ENCODE data around the gene INHBB. TPM values are rescaled to one million over a fixed set of nuclear protein-coding genes. Genes with fewer than 3 reads are reported as not detected.
A peak's percentile ranks its signal among the peaks of the same experiment; 100 is the strongest.

INHBB gene
- total and polyA plus RNA-seq, 2 experiments from 2014 or later = 2.7 to 6.6 TPM

- no peaks in the 10 kb centered on the region for H3K79me2 ChIP-seq
- no peaks in the 10 kb centered on the region for H4K20me1 ChIP-seq (ENCODE audit: insufficient read depth, poor library complexity, severe bottlenecking)
- H3K36me3 ChIP-seq (replicated peaks; ENCODE audit: insufficient read depth, low read depth) = no peaks in the 10 kb centered on the region
- H3K27ac ChIP-seq = no peak overlapping the region
- DNase-seq (ENCODE audit: low spot score) = no peak
- no peaks in the 10 kb centered on the region for H3K9me3 ChIP-seq (ENCODE audit: low read depth)
- no peak overlapping the region for H3K4me2 ChIP-seq
- no peak overlapping the region for H2AFZ ChIP-seq
- H3K27me3 ChIP-seq = no peaks in the 10 kb centered on the region
- WGBS (ENCODE audit: low lambda C conversion rate, missing lambda C conversion rate) = 93% methylated on average over 6 of the region's 6 CpGs
- H3K4me3 ChIP-seq = no peak overlapping the region
- H3K4me1 ChIP-seq (ENCODE audit: insufficient read depth) = no peaks in the 10 kb centered on the region
- no peaks in the 10 kb centered on the region for H3K9me2 ChIP-seq (replicated peaks; ENCODE audit: insufficient read depth)
- TF ChIP-seq EZH2phosphoT487 (IDR thresholded peaks at IDR 0.05; ENCODE audit: low read depth, severe bottlenecking, unreplicated experiment) (no peak), CTCF (IDR thresholded peaks at IDR 0.05; ENCODE audit: poor library complexity) (no peak), EZH2 (IDR thresholded peaks at IDR 0.05; ENCODE audit: borderline replicate concordance) (no peak)
These were observed 42.8 kb upstream of the INHBB start for GRCh38 chr2:120303177-120303576.

- no peaks in the 10 kb centered on the region for H3K4me1 ChIP-seq (ENCODE audit: insufficient read depth)
- no peaks in the 10 kb centered on the region for H3K27me3 ChIP-seq
- no peak overlapping the region for H3K4me2 ChIP-seq
- no peak overlapping the region for H3K4me3 ChIP-seq
- no peaks in the 10 kb centered on the region for H4K20me1 ChIP-seq (ENCODE audit: insufficient read depth, poor library complexity, severe bottlenecking)
- no peaks in the 10 kb centered on the region for H3K9me3 ChIP-seq (ENCODE audit: low read depth)
- H3K79me2 ChIP-seq = no peaks in the 10 kb centered on the region
- H3K9me2 ChIP-seq (replicated peaks; ENCODE audit: insufficient read depth) = no peaks in the 10 kb centered on the region
- TF ChIP-seq EZH2phosphoT487 (IDR thresholded peaks at IDR 0.05; ENCODE audit: low read depth, severe bottlenecking, unreplicated experiment) (no peak), EZH2 (IDR thresholded peaks at IDR 0.05; ENCODE audit: borderline replicate concordance) (no peak), CTCF (IDR thresholded peaks at IDR 0.05; ENCODE audit: poor library complexity) (peak; percentile 36)
- no peaks in the 10 kb centered on the region for H3K36me3 ChIP-seq (replicated peaks; ENCODE audit: insufficient read depth, low read depth)
- no peak overlapping the region for H2AFZ ChIP-seq
- DNase-seq (ENCODE audit: low spot score) = peak; percentile 45
- WGBS (ENCODE audit: low lambda C conversion rate, missing lambda C conversion rate) = 62% methylated on average over 6 of the region's 6 CpGs
- no peak overlapping the region for H3K27ac ChIP-seq
These were observed 40.6 kb upstream of the INHBB start for GRCh38 chr2:120305296-120305695.

- Histone ChIP-seq H3K4me1 (ENCODE audit: insufficient read depth) (no peaks in the 10 kb centered on the region), H3K36me3 (replicated peaks; ENCODE audit: insufficient read depth, low read depth) (no peaks in the 10 kb centered on the region), H3K4me2 (no peak overlapping the region), H2AFZ (no peak overlapping the region), H3K27ac (no peak overlapping the region), H3K4me3 (no peak overlapping the region), H3K27me3 (no peaks in the 10 kb centered on the region), H4K20me1 (ENCODE audit: insufficient read depth, poor library complexity, severe bottlenecking) (no peaks in the 10 kb centered on the region), H3K9me3 (ENCODE audit: low read depth) (no peaks in the 10 kb centered on the region), H3K79me2 (no peaks in the 10 kb centered on the region), H3K9me2 (replicated peaks; ENCODE audit: insufficient read depth) (no peaks in the 10 kb centered on the region)
- DNase-seq (ENCODE audit: low spot score) = no peak
- TF ChIP-seq CTCF (IDR thresholded peaks at IDR 0.05; ENCODE audit: poor library complexity) = no peak
- TF ChIP-seq EZH2 (IDR thresholded peaks at IDR 0.05; ENCODE audit: borderline replicate concordance) = no peak
- no peak for TF ChIP-seq EZH2phosphoT487 (IDR thresholded peaks at IDR 0.05; ENCODE audit: low read depth, severe bottlenecking, unreplicated experiment)
- over 99% methylated on average over 5 of the region's 5 CpGs for WGBS (ENCODE audit: low lambda C conversion rate, missing lambda C conversion rate)
These were observed 39.9 kb upstream of the INHBB start for GRCh38 chr2:120305937-120306490.

Data from hepatocyte (in vitro differentiated cells).